ENCODE data around the gene ZCCHC10. TPM values are rescaled to one million over a fixed set of nuclear protein-coding genes. Genes with fewer than 3 reads are reported as not detected.
"Not testable (repeated sequence)": the region's sequence is repeated elsewhere in the genome, so short reads cannot be mapped to it uniquely, and the experiment has no call there.

Gene ZCCHC10
- total RNA-seq, 1 donor from 2014 or later = 22.1 TPM

GRCh38 chr5:132979367-132979940, 46.9 kb downstream of the ZCCHC10 start:
- DNase-seq (ENCODE audit: low spot score) = no peak

- no peak for DNase-seq (ENCODE audit: low spot score)
Measured at GRCh38 chr5:132976852-132977251, 49.5 kb downstream of the ZCCHC10 start.

DNA sequence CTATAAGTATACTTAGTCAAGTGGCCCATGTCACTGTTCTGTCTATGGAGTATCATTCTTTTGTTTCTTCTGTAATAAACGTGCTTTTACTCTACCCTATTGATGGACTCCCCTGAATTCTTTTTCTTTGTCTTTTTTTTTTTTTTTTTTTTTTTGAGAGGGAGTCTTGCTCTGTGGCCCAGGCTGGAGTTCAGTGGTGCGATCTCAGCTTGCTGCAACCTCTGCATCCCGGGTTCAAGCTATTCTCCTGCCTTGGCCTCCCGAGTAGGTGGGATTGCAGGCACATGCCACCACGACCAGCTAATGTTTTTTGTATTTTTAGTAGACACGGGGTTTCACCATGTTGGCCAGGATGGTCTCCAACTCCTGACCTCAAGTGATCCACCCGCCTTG, 53.9 kb downstream of the ZCCHC10 start:
- not testable (repeated sequence) for DNase-seq (ENCODE audit: low spot score)

DNA sequence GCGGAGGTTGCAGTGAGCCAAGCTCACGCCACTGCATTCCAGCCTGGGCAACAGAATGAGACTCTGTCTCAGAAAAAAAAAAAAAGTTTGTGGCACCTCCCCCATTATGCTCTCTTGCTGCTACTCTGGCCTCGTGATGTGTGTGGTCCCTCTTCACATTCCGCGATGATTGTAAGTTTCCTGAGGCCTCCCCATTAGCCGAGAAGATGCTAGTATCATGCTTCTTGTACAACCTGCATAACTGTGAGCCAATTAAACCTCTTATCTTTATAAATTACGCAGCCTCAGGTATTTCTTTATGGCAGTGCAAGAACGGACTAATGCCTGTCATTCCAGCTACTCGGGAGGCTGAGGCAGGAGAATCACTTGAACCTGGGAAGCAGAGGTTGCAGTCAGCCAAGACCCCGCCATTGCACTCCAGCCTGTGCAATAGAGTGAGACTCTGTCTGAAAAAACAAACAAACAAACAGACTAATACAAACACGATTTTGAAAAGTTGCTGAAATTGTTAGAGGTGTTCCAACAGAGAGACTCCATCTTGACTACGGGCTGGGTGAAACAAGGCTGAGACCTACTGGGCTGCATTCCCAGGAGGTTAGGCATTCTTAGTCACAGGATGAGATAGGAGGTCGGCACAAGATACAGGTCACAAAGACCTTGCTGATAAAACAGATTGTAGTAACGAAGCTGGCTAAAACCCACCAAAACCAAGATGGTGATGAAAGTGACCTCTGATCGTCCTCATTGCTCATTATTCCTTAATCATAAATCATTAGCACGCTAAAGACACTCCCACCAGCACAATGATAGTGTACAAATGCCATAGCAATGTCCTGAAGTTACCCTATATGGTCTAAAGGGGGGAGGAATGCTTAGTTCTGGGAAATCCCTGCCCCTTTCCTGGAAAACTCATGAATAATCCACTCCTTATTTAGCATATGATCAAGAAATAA, 54.6 kb downstream of the ZCCHC10 start:
- DNase-seq (ENCODE audit: low spot score) = no peak

DNA sequence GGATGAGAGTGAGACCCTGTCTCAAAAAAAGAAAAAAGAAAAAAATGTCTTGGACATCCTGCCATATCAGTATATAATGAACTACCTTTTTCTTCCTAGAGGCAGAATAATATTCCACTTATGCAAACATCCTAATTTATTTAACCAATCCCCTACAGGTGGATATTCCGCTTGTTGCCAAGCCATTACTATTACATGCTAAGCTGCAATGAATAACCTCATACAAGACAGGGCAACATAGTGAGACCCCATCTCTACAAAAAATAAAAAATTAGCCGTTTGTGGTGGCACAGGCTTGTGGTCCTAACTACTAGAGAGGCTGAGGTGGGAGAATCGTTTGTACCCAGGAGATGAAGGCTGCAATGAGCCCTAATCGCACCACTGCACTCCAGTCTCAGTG, 61.2 kb downstream of the ZCCHC10 start:
- DNase-seq (ENCODE audit: low spot score) = no peak

- peak; percentile 97 for DNase-seq (ENCODE audit: low spot score)
Measured at GRCh38 chr5:132963171-132964104, 62.9 kb downstream of the ZCCHC10 start, which contains the start of gene AFF4. Gene AFF4 (minus strand): TSS chr5:132963634. CDS start chr5:132937189, 26,445 bp downstream.

DNA sequence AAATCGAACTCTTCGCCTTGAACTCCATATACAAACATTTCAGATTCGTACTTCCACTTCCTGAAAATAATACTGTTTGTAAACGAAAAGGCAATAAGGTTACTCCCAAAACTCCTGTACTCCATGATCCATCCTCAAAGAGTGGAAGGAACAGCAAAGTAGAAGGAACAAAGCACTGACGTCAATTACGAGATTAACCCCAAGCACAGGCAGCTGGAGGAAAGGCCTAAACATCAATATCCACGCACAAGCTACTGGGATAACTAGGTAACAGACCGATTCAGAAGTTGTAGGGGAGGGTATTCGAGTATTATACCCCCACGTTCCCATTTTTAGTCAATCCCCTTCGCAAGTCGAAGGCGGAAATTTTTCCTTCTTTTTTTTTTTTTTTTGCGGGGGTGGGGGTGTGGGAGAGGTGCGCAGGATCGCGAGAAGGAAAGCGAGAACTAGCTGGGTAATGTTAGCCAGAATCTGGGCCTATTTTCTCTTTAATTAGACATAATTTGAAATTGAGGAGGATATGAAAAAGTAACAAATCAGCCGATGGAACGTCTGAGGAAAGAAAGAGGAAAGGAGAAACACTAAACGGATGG, 63.8 kb downstream of the ZCCHC10 start:
- DNase-seq (ENCODE audit: low spot score) = no peak

DNA sequence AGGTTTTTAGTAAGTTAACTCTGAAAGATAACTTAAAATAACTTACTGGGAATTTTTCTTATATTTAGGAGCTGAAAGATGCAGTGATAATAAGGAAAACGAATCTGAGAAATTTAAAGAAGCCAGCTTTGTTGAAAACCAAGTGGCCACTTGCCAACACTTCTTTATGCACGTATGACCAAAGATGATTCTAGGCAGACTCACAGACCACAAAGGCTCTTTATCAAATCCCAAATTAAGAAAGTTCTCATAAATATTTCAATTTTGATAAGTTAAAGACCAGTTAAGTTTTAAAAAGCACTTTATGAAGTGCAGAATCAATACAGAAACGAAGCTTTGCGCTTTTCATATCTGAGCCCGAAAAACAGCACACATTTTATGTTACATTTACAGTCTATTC, 64.5 kb downstream of the ZCCHC10 start:
- no peak for DNase-seq (ENCODE audit: low spot score)

DNA sequence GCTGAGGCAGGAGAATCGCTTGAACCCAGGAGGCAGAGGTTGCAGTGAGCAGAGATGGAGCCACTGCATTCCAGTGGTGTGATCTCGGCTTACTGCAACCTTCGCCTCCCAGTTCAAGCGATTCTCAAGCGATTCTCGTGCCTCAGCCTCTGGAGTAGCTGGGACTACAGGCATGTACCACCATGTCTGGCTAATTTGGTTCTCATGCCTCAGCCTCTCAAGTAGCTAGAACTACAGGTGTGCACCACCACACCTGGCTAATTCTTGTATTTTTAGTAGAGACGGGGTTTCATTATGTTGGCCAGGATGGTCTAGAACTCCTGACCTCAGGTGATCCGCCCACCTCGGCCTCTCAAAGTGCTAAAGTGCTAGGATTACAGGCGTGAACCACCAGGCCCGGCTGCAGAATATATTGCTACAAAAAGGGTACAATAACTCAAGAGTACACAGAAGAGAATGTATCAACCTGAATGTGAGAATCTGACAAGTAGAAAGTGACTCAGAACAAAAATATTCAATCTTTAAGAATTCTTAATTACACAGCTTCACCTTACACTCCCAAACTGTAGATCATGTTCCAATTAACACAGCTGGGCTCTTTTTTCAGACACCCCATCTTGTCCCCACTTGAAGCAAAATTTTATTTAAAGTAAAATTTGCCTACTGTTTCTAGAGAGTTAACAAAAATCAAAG, 65.1 kb downstream of the ZCCHC10 start:
- DNase-seq (ENCODE audit: low spot score) = not testable (repeated sequence)

DNA sequence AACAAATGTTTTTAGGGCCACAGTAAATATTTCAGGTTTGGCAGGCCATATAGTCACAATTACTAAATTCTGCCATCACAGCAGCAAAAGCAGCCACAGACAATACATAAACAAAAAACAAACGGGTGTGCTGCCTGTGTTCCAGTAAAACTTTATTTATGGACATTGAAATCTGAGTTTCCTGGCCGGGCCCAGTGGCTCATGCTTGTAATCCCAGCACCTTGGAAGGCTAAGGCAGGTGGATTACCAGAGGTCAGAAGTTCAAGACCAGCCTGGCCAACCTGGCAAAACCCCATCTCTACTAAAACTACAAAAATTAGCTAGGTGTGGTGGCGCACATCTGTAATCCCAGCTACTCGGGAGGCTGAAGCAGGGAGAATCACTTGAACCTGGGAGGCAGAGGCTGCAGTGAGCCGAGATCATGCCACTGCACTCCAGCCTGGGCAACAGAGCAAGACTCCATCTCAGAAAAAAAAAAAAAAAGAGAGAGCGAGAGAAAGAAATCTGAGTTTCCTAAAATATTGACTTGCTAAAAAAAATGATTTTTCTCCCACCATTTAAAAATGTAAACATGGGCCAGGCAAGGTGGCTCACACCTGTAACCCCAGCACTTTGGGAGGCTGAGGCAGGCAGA, 70.1 kb downstream of the ZCCHC10 start:
- not testable (repeated sequence) for DNase-seq (ENCODE audit: low spot score)

DNA sequence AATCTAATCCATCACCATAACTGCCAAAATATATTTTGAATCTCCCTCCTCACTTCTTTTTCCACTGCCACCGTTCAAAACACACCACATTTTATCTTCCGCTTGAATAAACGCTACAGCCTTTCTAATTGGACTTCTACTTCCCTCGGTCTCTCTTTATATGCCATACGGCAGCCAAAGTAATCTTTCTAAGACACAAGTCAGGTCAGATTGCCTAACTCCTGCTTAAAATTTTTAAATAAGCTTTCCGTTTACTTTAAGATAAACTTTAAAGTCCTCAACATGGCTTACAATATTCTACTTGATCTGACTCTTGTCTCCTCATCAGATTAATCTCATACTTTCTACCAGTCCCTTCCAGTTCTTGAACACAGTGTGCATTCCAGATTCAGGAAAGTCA, 72.6 kb downstream of the ZCCHC10 start:
- DNase-seq (ENCODE audit: low spot score) = no peak

DNA sequence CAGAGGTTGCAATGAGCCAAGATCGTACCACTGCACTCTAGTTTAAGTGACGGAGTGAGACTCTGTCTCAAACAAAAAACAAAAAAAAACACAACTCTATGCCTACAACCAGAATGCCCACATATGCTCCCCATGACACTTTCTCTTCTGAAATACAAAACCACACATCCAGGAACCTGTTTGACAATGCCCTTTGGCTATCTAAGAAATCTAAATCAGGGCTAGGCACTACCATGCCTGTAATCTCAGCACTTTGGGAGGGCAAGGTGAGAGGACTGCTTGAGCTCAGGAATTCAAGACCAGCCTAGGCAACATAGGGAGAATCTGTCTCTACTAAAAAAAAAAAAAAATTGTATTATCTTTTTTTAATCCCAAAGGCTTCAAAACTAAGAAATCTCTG, 73.5 kb downstream of the ZCCHC10 start:
- DNase-seq (ENCODE audit: low spot score) = no peak

DNA sequence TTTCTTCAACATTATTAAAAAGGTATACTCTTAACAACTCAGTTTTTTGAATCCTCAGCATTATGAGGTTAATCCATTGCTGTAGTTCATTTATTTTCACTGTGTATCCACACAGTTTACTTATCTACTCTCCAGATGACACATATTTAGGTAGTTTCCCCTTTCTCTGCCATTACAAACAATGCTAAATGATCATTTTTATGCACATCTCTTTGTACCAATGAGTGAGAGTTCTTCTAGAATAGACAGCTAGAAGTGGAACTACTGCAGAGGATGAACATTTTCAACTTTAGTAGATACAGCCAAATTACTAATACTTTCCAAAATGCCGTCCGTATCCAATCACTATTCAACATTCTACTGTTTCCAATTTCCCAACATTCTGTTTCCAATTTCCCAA, 74.5 kb downstream of the ZCCHC10 start:
- no peak for DNase-seq (ENCODE audit: low spot score)

GRCh38 chr5:132949136-132949535, 77.2 kb downstream of the ZCCHC10 start:
- DNase-seq (ENCODE audit: low spot score) = no peak

DNA sequence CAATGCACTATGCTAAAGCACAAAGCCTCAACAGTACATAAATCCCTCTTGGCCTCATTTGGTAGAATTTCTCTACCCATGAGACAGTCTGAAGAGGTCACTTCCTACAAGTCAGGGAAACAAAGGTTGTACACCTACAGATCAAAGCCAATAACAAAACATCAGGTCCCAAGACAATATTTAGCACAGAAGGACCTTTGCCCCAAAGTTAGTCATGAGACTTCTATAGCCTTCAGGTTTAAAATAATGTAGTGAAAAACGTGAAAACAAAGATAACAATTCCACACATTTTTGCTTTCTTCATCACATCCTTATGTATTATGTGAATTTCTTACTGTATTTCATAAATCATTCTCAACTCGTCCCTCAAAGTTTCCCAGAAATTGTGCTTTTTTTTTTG, 78.7 kb downstream of the ZCCHC10 start:
- no peak for DNase-seq (ENCODE audit: low spot score)

Other genes starting within 250 kb of the ZCCHC10 start
- 170 TPM for gene SEPTIN8, start 249.3 kb downstream of the ZCCHC10 start, total RNA-seq
- gene SOWAHA, start 213.2 kb downstream of the ZCCHC10 start, total RNA-seq = 6.8 TPM
- gene SHROOM1, start 195.9 kb downstream of the ZCCHC10 start, total RNA-seq = 263 TPM
- gene GDF9, start 160.1 kb downstream of the ZCCHC10 start, total RNA-seq = 0.73 TPM
- gene UQCRQ, start 159.9 kb downstream of the ZCCHC10 start, total RNA-seq = 558 TPM
- gene LEAP2, start 152.9 kb downstream of the ZCCHC10 start, total RNA-seq = 28.3 TPM
- 107 TPM for gene AFF4, start 62.9 kb downstream of the ZCCHC10 start, total RNA-seq
- gene HSPA4, start 25.5 kb upstream of the ZCCHC10 start, total RNA-seq = 114 TPM

Measured in ureter (tissue), 1 donor.